K562 (cell line): ENCODE measurements around the gene CACNA2D3. TPM values are rescaled to one million over a fixed set of nuclear protein-coding genes. Genes with fewer than 3 reads are reported as not detected.

Experiments
- ATAC-seq: fragments of 200-7000 bp; cut with Tn5 transposase; 3 replicates; pipeline ENCODE4 v1.9.1; 2020; ENCODE audit warnings: moderate library complexity
- BruUV-seq: library from RNA; stranded (reverse); fragments of 400-500 nt; replicated peaks from 2 replicates; lab custom pipeline; 2021; lab: Mats Ljungman, UMichigan
- CTCF ChIA-PET: fragments of 300-600 bp; formaldehyde crosslinking; extraction: SDS; loops from one replicate; lab custom pipeline; 2021; ENCODE audit warnings: low intra/inter-chr PET ratio; lab: Yijun Ruan, JAX
- POLR2A ChIA-PET: fragments of 300-600, 350-650 bp; sonication (Branson Sonifier 250); formaldehyde crosslinking; extraction: SDS; loops from one replicate; lab custom pipeline; 2021; ENCODE audit warnings: antibody characterized with exemption, inconsistent platforms; lab: Yijun Ruan, JAX
- DNase-seq, 4 experiments: peaks; one replicate each; pipeline versions ENCODE4 v3.0.0 to v3.0.0-alpha.2; 2011 to 2018; ENCODE audit warnings: low spot score in 3 of 4, mixed read lengths in 3 of 4; ENCODE audit errors: extremely low read depth in 1 of 4
- FAIRE-seq: peaks from 2 replicates; lab custom pipeline; 2011; peaks lifted over from hg19 to GRCh38; lab: Jason Lieb, UNC
- H2AFZ ChIP-seq: 2 replicates; pipeline ENCODE4 v1.6.0; 2011; ENCODE audit warnings: low read depth, low read length, control low read depth, inconsistent platforms
- H3K27ac ChIP-seq: fragments of 200-600 bp; 3 replicates; pipeline ENCODE4 v1.8.0; 2011; ENCODE audit warnings: low read depth, mild to moderate bottlenecking, control low read depth, inconsistent platforms, low read length, moderate library complexity, mixed read lengths; ENCODE audit errors: extremely low read depth
- H3K27me3 ChIP-seq, 2 experiments: fragments of 300-600 bp in 1 of 2; 2 replicates in 1 of 2; 3 replicates in 1 of 2; pipeline versions ENCODE4 v1.6.0 to v1.8.0; 2011; ENCODE audit warnings: inconsistent platforms in 2 of 2, low read length in 2 of 2, mild to moderate bottlenecking in 1 of 2, mixed read lengths in 1 of 2, moderate library complexity in 1 of 2; ENCODE audit not compliant: control insufficient read depth in 2 of 2, insufficient read depth in 2 of 2
- H3K36me3 ChIP-seq: fragments of 300-600 bp; 3 replicates; pipeline ENCODE4 v1.8.0; 2011; ENCODE audit warnings: mild to moderate bottlenecking, low read length, inconsistent platforms; ENCODE audit not compliant: control insufficient read depth, insufficient read depth
- H3K4me1 ChIP-seq, 2 experiments: fragments of 200-600 bp in 1 of 2; replicated peaks in 1 of 2; 2 replicates in 1 of 2; 3 replicates in 1 of 2; pipeline versions ENCODE4 v1.5.1 to v1.8.0; 2011; ENCODE audit warnings: inconsistent platforms in 2 of 2, low read length in 2 of 2, mild to moderate bottlenecking in 1 of 2, mixed read lengths in 1 of 2, moderate library complexity in 1 of 2; ENCODE audit not compliant: control insufficient read depth in 2 of 2, insufficient read depth in 2 of 2
- H3K4me2 ChIP-seq: 2 replicates; pipeline ENCODE4 v1.6.1; 2011; ENCODE audit warnings: low read length, control low read depth, inconsistent platforms, mixed read lengths; ENCODE audit not compliant: insufficient read depth
- H3K4me3 ChIP-seq: fragments of 200-600 bp; sonication (generic), shearing (Covaris generic); 2 replicates; pipeline ENCODE4 v1.5.1; 2016; ENCODE audit warnings: control low read depth, inconsistent platforms
- H3K79me2 ChIP-seq: fragments of 200-600 bp; 3 replicates; pipeline ENCODE4 v1.8.0; 2011; ENCODE audit warnings: low read length, inconsistent platforms; ENCODE audit not compliant: control insufficient read depth, insufficient read depth
- H3K9ac ChIP-seq, 2 experiments: 2 replicates each; pipeline versions ENCODE4 v1.6.0 to v1.6.1; 2011; ENCODE audit warnings: low read depth in 2 of 2, low read length in 2 of 2, control low read depth in 1 of 2, inconsistent platforms in 1 of 2, mild to moderate bottlenecking in 1 of 2, mixed read lengths in 1 of 2; ENCODE audit not compliant: insufficient read depth in 1 of 2
- H3K9me1 ChIP-seq: one replicate; pipeline ENCODE4 v1.6.0; 2011; ENCODE audit warnings: inconsistent platforms, mild to moderate bottlenecking, low read length, moderate library complexity; ENCODE audit not compliant: control insufficient read depth, insufficient read depth
- H3K9me3 ChIP-seq: replicated peaks from 2 replicates; pipeline ENCODE4 v1.5.1; 2011; ENCODE audit warnings: low read depth, low read length, inconsistent platforms; ENCODE audit not compliant: control insufficient read depth, insufficient read depth
- H4K20me1 ChIP-seq: replicated peaks from 2 replicates; pipeline ENCODE4 v1.6.1; 2011; ENCODE audit warnings: low read length, inconsistent platforms, mixed read lengths; ENCODE audit not compliant: control insufficient read depth, insufficient read depth
- CREB1 ChIP-seq, 2 experiments: sonication (generic) in 1 of 2; formaldehyde crosslinking in 1 of 2; IDR thresholded peaks; 2 replicates each; pipeline versions ENCODE4 v1.6.1 to v1.8.0; 2012 to 2022; ENCODE audit warnings: inconsistent platforms in 1 of 2, mild to moderate bottlenecking in 1 of 2, missing genetic modification reagents in 1 of 2, moderate library complexity in 1 of 2
- EZH2 ChIP-seq: IDR thresholded peaks from 2 replicates; pipeline ENCODE4 v1.6.1; 2012; ENCODE audit warnings: low read depth, mild to moderate bottlenecking, inconsistent platforms, low read length, borderline replicate concordance
- GTF2F1 ChIP-seq: IDR thresholded peaks from 2 replicates; pipeline ENCODE4 v1.6.1; 2011; ENCODE audit warnings: low read depth, low read length, improper control_type of control experiment
- KLF1 ChIP-seq: fragments of 450-650 bp; IDR thresholded peaks from 2 replicates; pipeline ENCODE4 v1.6.1; 2016; ENCODE audit warnings: missing genetic modification characterization, missing compliant biosample characterization
- KLF16 ChIP-seq: IDR thresholded peaks from 2 replicates; pipeline ENCODE4 v1.6.1; 2016; ENCODE audit warnings: antibody characterized with exemption
- LCOR ChIP-seq: sonication (generic); formaldehyde crosslinking; IDR thresholded peaks from 2 replicates; pipeline ENCODE4 v1.8.0; 2022; ENCODE audit warnings: mild to moderate bottlenecking, missing genetic modification reagents
- LEF1 ChIP-seq: fragments of 450-650 bp; IDR thresholded peaks from 2 replicates; pipeline ENCODE4 v1.6.1; 2016; ENCODE audit warnings: mild to moderate bottlenecking
- MCM2 ChIP-seq: fragments of 450-650 bp; IDR thresholded peaks from 2 replicates; pipeline ENCODE4 v1.6.1; 2017; ENCODE audit warnings: low read depth, mild to moderate bottlenecking
- MYBL2 ChIP-seq, 2 experiments: fragments of 450-650 bp in 1 of 2; sonication (generic) in 1 of 2; formaldehyde crosslinking in 1 of 2; IDR thresholded peaks; 2 replicates each; pipeline versions ENCODE4 v1.6.1 to v1.8.1; 2017 to 2022; ENCODE audit warnings: borderline replicate concordance in 1 of 2, inconsistent platforms in 1 of 2, low read depth in 1 of 2, mild to moderate bottlenecking in 1 of 2, missing genetic modification reagents in 1 of 2, moderate library complexity in 1 of 2
- NCOR1 ChIP-seq: fragments of 450-650 bp; IDR thresholded peaks from 2 replicates; pipeline ENCODE4 v1.6.1; 2016; ENCODE audit warnings: mild to moderate bottlenecking, moderate library complexity
- SMARCC2 ChIP-seq: fragments of 450-650 bp; IDR thresholded peaks from 2 replicates; pipeline ENCODE4 v1.6.1; 2017; ENCODE audit warnings: antibody characterized with exemption, moderate library complexity, mild to moderate bottlenecking, low read depth
- ZNF165 ChIP-seq: fragments of 250-450 bp; sonication (Bioruptor Pico); IDR thresholded peaks from 2 replicates; pipeline ENCODE4 v1.4.0; 2020; ENCODE audit warnings: borderline replicate concordance
- ZNF707 ChIP-seq: fragments of 250-450 bp; sonication (Bioruptor Pico); conservative IDR thresholded peaks from 2 replicates; pipeline ENCODE4 v1.8.0; 2022; ENCODE audit warnings: inconsistent platforms, mild to moderate bottlenecking, moderate library complexity
- WGBS: fragments of 100-300 bp; shearing (Covaris generic); methylation state at CpG from one replicate; pipeline ENCODE4 v1.1.6; 2016; ENCODE audit warnings: low coverage, mixed read lengths; ENCODE audit not compliant: insufficient coverage; ENCODE audit errors: missing lambda C conversion rate; 5-methylcytosine and 5-hydroxymethylcytosine counted together
- in situ Hi-C: fragments of 300-500 bp; cut with MboI; formaldehyde crosslinking; loops from 4 replicates; pipeline ENCODE4 v1.15.0; 2018; ENCODE audit warnings: inconsistent platforms, mixed read lengths
- intact Hi-C: fragments of 100-400 bp; cut with micrococcal nuclease; formaldehyde crosslinking; loops from 2 replicates; pipeline ENCODE4 v1.14.2; 2022
- polyA plus RNA-seq, 8 experiments: library from polyadenylated mRNA; depleted of rRNA in 4 of 8; stranded (reverse) in 5 of 8; unstranded in 3 of 8; fragments of >200 nt; fragmentation: Nextera tagmentation in 2 of 8; fragmentation: Illumina TruSeq in 1 of 8; extraction: Ambion mirVana in 2 of 8; extraction: Trizol in 1 of 8; gene quantifications; 2 replicates each; pipeline versions ENCODE4 v1.2.1 to v1.2.3, GENCODE V29; 2011 to 2014; ENCODE audit warnings: inconsistent platforms in 1 of 8, missing spikeins in 1 of 8
- total RNA-seq, 7 experiments: library from RNA; depleted of rRNA in 6 of 7; stranded (reverse); fragments of >200 nt in 6 of 7; fragmentation: Illumina TruSeq in 2 of 7; extraction: Trizol in 2 of 7; gene quantifications; 2 replicates each; pipeline versions ENCODE4 v1.2.1 to v1.2.3, GENCODE V29; 2011 to 2021; ENCODE audit warnings: low replicate concordance in 1 of 7
- TF ChIP-seq, protein P1 (sequence below): fragments of 250-450 bp; sonication (Bioruptor Pico); IDR thresholded peaks from 2 replicates; pipeline ENCODE4 v1.5.1; 2021; ENCODE audit warnings: mild to moderate bottlenecking
- TF ChIP-seq, protein P2 (sequence below): fragments of 250-450 bp; sonication (Bioruptor Pico); IDR thresholded peaks from 2 replicates; pipeline ENCODE4 v1.8.0; 2021; ENCODE audit warnings: moderate library complexity, mild to moderate bottlenecking, inconsistent platforms

CACNA2D3 gene
- total and polyA plus RNA-seq, 9 of the 15 experiments (the other 6 are each of a cell fraction or from before 2014, with no cell fraction given) = 0.01 TPM; not detected in 8

DNA sequence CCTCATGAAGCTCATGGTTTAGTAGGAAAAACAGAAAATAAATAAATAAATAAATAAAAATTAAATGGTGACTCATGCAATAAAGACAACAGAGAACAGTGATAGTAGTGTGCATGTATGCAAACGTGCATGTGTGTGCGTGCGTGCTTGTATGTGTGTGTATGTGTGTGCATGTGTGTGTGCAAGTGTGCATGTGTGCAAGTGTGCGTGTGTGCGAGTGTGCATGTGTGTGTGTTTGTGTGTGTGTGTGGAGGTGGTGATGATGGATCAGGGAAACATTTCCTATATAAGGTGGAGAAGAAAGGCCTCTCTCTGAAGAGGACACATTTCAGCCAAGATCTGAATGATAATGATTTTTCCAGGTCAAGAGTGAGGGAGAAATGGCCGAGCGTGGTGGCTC is 47.2 kb downstream of the CACNA2D3 start:
- H3K79me2 ChIP-seq = no peaks in the 10 kb centered on the region
- no peak for ATAC-seq
- in situ Hi-C loops (no loop called here), intact Hi-C loops (no loop called here)
- no peak overlapping the region for H3K4me2 ChIP-seq
- FAIRE-seq = no peak
- no peak for DNase-seq
- 0% methylated on average over 7 of the region's 7 CpGs for WGBS
- no peak overlapping the region for H3K9ac ChIP-seq
- no peaks in the 10 kb centered on the region for H3K36me3 ChIP-seq
- ChIA-PET CTCF (no interaction called here), POLR2A (no interaction called here)
- no peak overlapping the region for H3K27ac ChIP-seq
- no TSS peak for BruUV-seq
- no peaks in the 10 kb centered on the region for H3K9me1 ChIP-seq
- no peaks in the 10 kb centered on the region for H3K27me3 ChIP-seq
- no peak for TF ChIP-seq GTF2F1
- no peaks in the 10 kb centered on the region for H3K4me1 ChIP-seq
- H3K9me3 ChIP-seq = no peaks in the 10 kb centered on the region
- H3K4me3 ChIP-seq = no peak overlapping the region
- H2AFZ ChIP-seq = no peak overlapping the region
- H4K20me1 ChIP-seq = no peaks in the 10 kb centered on the region; the same call in 1 of the 2 replicates

DNA sequence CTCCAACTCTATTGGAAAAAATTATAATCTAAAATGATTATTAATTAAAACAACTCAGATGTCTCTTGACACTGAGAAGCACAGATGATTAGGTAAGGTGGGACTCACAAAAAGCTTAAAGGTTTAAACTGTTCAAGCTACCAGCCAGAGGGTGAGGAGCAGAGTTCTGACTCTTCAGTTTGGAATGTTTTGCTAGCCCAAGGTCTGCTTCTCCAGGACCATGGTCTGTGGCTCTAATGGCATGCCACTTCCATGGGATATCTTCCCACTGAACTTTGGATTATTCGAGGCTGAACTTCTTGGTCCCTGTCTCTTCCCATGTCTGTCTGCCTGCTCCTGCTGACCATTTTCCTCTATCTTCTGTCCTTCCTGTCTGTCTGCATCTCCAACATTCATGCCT is 49.2 kb downstream of the CACNA2D3 start:
- H3K4me1 ChIP-seq = no peaks in the 10 kb centered on the region
- POLR2A ChIA-PET = interaction anchor here (0.6 kb wide), 1 partner anchor 197 kb away, joined by 4 read pairs; no protein-coding TSS in a partner anchor
- TF ChIP-seq, protein P1, sequence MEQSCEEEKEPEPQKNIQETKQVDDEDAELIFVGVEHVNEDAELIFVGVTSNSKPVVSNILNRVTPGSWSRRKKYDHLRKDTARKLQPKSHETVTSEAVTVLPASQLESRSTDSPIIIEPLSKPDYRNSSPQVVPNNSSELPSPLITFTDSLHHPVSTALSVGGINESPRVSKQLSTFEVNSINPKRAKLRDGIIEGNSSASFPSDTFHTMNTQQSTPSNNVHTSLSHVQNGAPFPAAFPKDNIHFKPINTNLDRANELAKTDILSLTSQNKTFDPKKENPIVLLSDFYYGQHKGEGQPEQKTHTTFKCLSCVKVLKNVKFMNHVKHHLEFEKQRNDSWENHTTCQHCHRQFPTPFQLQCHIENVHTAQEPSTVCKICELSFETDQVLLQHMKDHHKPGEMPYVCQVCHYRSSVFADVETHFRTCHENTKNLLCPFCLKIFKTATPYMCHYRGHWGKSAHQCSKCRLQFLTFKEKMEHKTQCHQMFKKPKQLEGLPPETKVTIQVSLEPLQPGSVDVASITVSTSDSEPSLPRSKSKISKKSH (CRISPR knock-in tag) = no peak
- TF ChIP-seq MCM2 = no peak
- TF ChIP-seq, protein P2, sequence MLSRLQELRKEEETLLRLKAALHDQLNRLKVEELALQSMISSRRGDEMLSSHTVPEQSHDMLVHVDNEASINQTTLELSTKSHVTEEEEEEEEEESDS (CRISPR knock-in tag) = no peak
- no peak for TF ChIP-seq EZH2
- no peak for TF ChIP-seq SMARCC2
- no peak for TF ChIP-seq MYBL2 (IDR thresholded peaks at IDR 0.05; ENCODE audit: low read depth)
- TF ChIP-seq MYBL2 (CRISPR knock-in tag; IDR thresholded peaks at IDR 0.05; ENCODE audit: borderline replicate concordance) = no peak
- TF ChIP-seq KLF16 = no peak
- no peak for TF ChIP-seq LCOR (CRISPR knock-in tag)
- no peak for TF ChIP-seq LEF1
- no peak for TF ChIP-seq ZNF165 (CRISPR knock-in tag)
- no peak for TF ChIP-seq KLF1
- TF ChIP-seq NCOR1 = no peak
- TF ChIP-seq ZNF707 = no peak
- TF ChIP-seq CREB1 (IDR thresholded peaks at IDR 0.05) = no peak
- TF ChIP-seq CREB1 (CRISPR knock-in tag; IDR thresholded peaks at IDR 0.05) = no peak

More for the DNA sequence above, 49.2 kb downstream of the CACNA2D3 start:
- FAIRE-seq = no peak
- no peak overlapping the region for H2AFZ ChIP-seq
- H3K9ac ChIP-seq = no peak overlapping the region
- H3K27ac ChIP-seq = no peak overlapping the region
- no peak overlapping the region for H3K4me3 ChIP-seq
- no peaks in the 10 kb centered on the region; the same call in 1 of the 2 replicates for H4K20me1 ChIP-seq
- no peaks in the 10 kb centered on the region for H3K27me3 ChIP-seq
- CTCF ChIA-PET = no interaction called here
- no peaks in the 10 kb centered on the region for H3K79me2 ChIP-seq
- no peaks in the 10 kb centered on the region for H3K36me3 ChIP-seq
- BruUV-seq = no TSS peak
- no peak for ATAC-seq
- H3K4me2 ChIP-seq = no peak overlapping the region
- WGBS = 0% methylated on average over 1 of the region's 1 CpG
- intact Hi-C loops = no loop called here
- H3K9me3 ChIP-seq = no peaks in the 10 kb centered on the region
- no peak for DNase-seq
- no peaks in the 10 kb centered on the region for H3K9me1 ChIP-seq
- in situ Hi-C loops = no loop called here
